Activated naive CD4-positive, alpha-beta T cell treated with anti-CD3 and anti-CD28 coated beads, Interleukin-2, amount 50 U/mL, for 24 hours (primary cell): ENCODE data around the gene PACS2.
"Not testable (repeated sequence)": the region's sequence is repeated elsewhere in the genome, so short reads cannot be mapped to it uniquely, and the experiment has no call there.

Experiments used
- H3K27ac Mint-ChIP-seq: one replicate; pipeline ENCODE4 v1.8.0; 2021; ENCODE audit warnings: mild to moderate bottlenecking, mixed read lengths
- H3K27me3 Mint-ChIP-seq: one replicate; pipeline ENCODE4 v1.8.0; 2021; ENCODE audit warnings: mixed read lengths
- H3K36me3 Mint-ChIP-seq: one replicate; pipeline ENCODE4 v1.8.0; 2021; ENCODE audit warnings: mixed read lengths
- H3K4me1 Mint-ChIP-seq: one replicate; pipeline ENCODE4 v1.8.0; 2021; ENCODE audit warnings: mixed read lengths
- H3K4me3 Mint-ChIP-seq: one replicate; pipeline ENCODE4 v1.8.0; 2021; ENCODE audit warnings: mild to moderate bottlenecking, mixed read lengths
- H3K9me3 Mint-ChIP-seq: one replicate; pipeline ENCODE4 v1.8.0; 2021; ENCODE audit warnings: mixed read lengths

PACS2 gene

GRCh38 chr14:105361412-105361811 is 46.9 kb downstream of the PACS2 start:
- H3K4me1 Mint-ChIP-seq, result peaks cover 11% of the 10 kb centered on the region
- H3K4me3 Mint-ChIP-seq, H3K9me3 Mint-ChIP-seq, H3K27me3 Mint-ChIP-seq, H3K27ac Mint-ChIP-seq, H3K36me3 Mint-ChIP-seq: not testable (repeated sequence)

DNA sequence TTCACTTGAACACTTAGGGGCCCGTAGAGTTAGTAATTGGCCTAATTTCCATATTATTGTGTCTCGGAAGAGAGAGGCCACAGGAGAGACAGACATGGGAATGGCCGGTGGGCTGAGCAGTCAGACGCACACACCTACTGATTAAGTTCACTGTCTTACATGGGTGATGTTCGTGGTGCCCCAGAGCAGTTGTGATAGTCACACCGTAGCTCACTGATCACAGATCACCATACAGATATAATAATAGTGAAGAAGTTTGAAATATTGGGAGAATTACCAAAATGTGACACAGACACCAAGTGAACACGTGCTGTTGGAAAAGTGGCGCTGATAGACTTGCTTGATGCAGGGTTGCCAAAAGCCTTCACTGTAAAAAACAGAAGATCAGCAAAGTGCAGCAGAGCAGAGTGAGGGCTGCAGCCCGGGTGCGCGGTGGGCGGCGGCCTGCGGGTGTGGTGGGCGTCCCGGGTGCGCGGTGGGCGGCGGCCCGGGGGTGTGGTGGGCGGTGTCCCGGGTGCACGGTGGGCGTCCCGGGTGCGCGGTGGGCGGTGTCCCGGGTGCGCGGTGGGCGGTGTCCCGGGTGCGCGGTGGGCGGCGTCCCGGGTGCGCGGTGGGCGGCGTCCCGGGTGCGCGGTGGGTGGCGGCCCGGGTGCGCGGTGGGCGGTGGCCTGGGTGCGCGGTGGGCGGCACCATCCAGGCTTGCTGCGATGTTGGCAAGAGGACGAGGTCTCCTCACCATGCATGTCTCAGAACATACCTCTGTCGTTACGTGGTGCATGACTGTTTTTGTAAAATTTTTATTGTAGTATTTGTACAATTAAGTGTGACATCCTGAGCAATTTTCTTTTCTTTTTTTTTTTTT is 49.5 kb downstream of the PACS2 start:
- no peaks in the 10 kb centered on the region for H3K36me3 Mint-ChIP-seq

DNA sequence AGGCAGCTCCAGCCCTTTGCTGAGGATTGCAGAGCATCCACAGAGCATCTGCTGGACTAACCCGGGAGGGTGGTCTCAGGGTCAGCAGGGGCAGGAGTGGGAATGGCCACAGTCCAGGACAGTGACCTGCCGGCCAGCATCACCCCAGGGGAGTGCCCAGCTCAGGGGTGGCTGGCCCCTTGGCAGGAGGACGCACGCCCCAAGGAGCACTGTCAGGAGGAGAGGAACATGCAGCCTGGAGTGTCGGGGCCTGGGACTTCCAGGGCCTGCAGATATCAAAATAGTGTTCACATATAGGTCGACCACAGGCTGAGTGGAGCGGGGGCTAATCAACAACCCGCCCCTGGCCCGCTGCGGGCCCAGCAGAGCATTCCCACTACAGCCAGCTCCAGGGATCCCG is 50.6 kb downstream of the PACS2 start:
- Mint-ChIP-seq H3K36me3 (no peaks in the 10 kb centered on the region), H3K9me3 (no peaks in the 10 kb centered on the region), H3K4me3 (no peak overlapping the region), H3K27me3 (no peaks in the 10 kb centered on the region), H3K4me1 (peaks cover 11% of the 10 kb centered on the region), H3K27ac (no peak overlapping the region)

More for the DNA sequence above, 49.5 kb downstream of the PACS2 start:
- H3K4me3 Mint-ChIP-seq, result peak overlapping the region; percentile 63
- H3K27me3 Mint-ChIP-seq, result no peaks in the 10 kb centered on the region
- H3K4me1 Mint-ChIP-seq, result peaks cover 11% of the 10 kb centered on the region
- H3K9me3 Mint-ChIP-seq, result no peaks in the 10 kb centered on the region
- H3K27ac Mint-ChIP-seq, result peak overlapping the region; percentile 80

- Mint-ChIP-seq H3K27me3 (no peaks in the 10 kb centered on the region), H3K36me3 (peaks cover under 1% of the 10 kb centered on the region), H3K4me1 (peaks cover 12% of the 10 kb centered on the region), H3K9me3 (no peaks in the 10 kb centered on the region), H3K27ac (no peak overlapping the region), H3K4me3 (no peak overlapping the region)
Observed at GRCh38 chr14:105365681-105366080, 51.1 kb downstream of the PACS2 start.

GRCh38 chr14:105366386-105367074 is 52.0 kb downstream of the PACS2 start:
- peaks cover 3% of the 10 kb centered on the region for H3K36me3 Mint-ChIP-seq
- H3K4me3 Mint-ChIP-seq, result no peak overlapping the region
- no peak overlapping the region for H3K27ac Mint-ChIP-seq
- H3K27me3 Mint-ChIP-seq, result no peaks in the 10 kb centered on the region
- peaks cover 18% of the 10 kb centered on the region for H3K4me1 Mint-ChIP-seq
- no peaks in the 10 kb centered on the region for H3K9me3 Mint-ChIP-seq

DNA sequence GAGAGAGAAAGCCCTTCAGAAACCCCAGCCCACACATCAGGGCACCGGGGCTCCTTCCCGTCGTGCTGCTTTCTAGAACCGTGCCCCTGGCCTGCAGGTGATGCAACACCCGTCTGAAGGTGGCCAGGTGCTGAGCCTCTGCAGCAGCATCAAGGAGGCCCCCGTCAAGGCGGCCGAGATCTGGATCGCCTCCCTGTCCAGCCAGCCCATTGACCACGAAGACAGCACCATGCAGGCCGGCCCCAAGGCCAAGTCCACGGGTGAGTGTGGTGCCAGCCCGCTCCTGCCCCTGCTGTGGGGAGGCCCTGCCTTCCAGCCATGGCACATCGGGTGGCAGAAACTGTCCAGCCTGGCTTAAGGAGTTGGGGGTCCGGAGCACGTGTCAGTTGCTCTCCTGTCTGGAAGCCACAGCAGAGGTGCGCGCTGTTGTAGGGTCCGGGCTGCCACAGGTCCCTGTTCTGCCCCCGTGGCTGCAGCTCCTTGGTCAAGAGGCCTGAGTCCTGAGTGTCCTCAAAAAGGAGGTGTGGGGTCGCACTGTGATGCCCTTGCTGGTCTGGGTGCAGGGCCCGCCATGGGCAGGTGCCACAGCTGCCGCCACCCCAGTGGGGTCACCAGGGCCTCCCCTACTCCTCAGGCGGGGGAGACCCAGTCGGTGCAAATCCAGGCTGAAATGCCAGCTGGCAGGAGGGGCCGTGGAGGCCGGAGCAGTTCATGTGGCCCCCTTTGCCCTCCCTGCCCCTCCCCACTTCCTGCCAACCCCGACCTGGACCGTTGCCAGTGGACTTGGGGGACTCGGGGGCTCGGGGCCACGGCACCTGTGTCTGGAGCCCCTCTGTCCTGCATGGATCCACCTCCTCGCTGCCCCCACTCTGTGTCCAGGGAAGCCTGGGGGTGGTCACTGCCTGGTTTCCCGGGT is 52.8 kb downstream of the PACS2 start:
- Mint-ChIP-seq H3K27me3 (no peaks in the 10 kb centered on the region), H3K4me1 (peaks cover 18% of the 10 kb centered on the region), H3K36me3 (peaks cover 3% of the 10 kb centered on the region), H3K27ac (no peak overlapping the region), H3K9me3 (no peaks in the 10 kb centered on the region), H3K4me3 (no peak overlapping the region)

GRCh38 chr14:105368032-105368417 is 53.5 kb downstream of the PACS2 start:
- Mint-ChIP-seq H3K36me3 (peaks cover 3% of the 10 kb centered on the region), H3K9me3 (no peaks in the 10 kb centered on the region), H3K27ac (no peak overlapping the region), H3K4me1 (peaks cover 17% of the 10 kb centered on the region), H3K4me3 (no peak overlapping the region), H3K27me3 (no peaks in the 10 kb centered on the region)

DNA sequence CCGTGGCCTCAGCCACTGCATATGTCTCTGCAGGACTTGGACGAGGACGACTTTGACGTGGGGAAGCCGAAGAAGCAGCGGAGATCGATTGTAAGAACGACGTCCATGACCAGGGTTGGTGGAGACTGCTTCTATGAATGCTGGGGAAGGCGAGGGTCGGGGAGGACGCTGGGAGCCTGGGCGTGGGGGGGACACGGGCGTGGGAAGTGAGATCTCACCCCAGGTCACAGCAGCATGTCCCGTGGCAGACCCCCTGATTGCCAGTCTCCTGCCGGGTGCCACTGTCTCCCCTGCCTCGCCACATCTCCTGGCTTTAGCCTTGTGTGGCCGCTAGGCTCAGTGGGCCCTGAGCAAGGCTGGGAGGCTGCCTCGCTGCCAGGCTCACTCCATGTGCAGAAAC is 53.9 kb downstream of the PACS2 start:
- Mint-ChIP-seq H3K36me3 (peaks cover 3% of the 10 kb centered on the region), H3K27ac (no peak overlapping the region), H3K27me3 (no peaks in the 10 kb centered on the region), H3K9me3 (no peaks in the 10 kb centered on the region), H3K4me1 (peaks cover 13% of the 10 kb centered on the region), H3K4me3 (no peak overlapping the region)

DNA sequence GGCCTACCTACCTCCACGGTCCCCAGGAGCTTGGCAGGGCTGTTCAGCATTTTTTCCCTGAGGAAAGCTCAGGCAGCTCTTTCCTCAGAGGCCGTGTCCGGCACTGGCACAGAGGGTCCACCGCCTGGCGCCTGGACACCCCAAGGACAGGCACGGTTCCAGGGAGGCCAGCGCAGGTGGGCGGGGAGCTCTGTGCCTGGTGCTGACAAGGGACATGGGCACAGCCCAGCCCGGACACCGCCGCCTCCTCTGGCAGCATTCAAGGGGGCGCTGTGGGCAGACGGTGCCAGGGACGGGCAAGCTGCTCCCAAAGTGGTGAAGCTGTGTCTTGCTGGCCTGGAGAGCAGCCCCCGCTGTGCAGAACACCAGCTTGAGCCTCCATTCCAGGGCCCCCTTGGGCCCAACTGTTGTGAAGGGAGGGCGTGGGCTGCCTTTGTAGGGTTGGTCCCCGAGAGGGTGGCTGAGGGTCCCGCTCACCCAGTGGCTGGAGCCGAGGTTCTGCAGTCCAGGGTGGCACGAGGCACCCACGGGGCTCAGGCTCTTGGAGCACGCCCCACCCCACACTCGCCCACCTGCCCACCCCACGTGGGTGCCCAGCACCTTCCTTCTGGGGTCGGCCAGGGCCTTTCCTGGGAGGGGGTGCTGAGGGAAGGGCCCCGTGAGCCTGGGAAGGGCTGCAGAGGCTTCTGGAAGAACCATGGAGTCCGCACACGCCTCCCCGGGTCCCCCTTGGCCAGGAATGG is 54.5 kb downstream of the PACS2 start:
- H3K27ac Mint-ChIP-seq, result no peak overlapping the region
- no peak overlapping the region for H3K4me3 Mint-ChIP-seq
- H3K27me3 Mint-ChIP-seq, result no peaks in the 10 kb centered on the region
- peaks cover 3% of the 10 kb centered on the region for H3K36me3 Mint-ChIP-seq
- no peaks in the 10 kb centered on the region for H3K9me3 Mint-ChIP-seq
- peaks cover 7% of the 10 kb centered on the region for H3K4me1 Mint-ChIP-seq

GRCh38 chr14:105369653-105370040 is 55.1 kb downstream of the PACS2 start:
- Mint-ChIP-seq H3K9me3 (no peaks in the 10 kb centered on the region), H3K4me1 (peaks cover 6% of the 10 kb centered on the region), H3K27ac (no peak overlapping the region), H3K36me3 (peaks cover 3% of the 10 kb centered on the region), H3K27me3 (no peaks in the 10 kb centered on the region), H3K4me3 (no peak overlapping the region)

- Mint-ChIP-seq H3K4me3 (no peak overlapping the region), H3K9me3 (no peaks in the 10 kb centered on the region), H3K36me3 (peaks cover 3% of the 10 kb centered on the region), H3K27ac (no peak overlapping the region), H3K4me1 (peaks cover 16% of the 10 kb centered on the region), H3K27me3 (no peaks in the 10 kb centered on the region)
Observed at GRCh38 chr14:105374389-105374788, 59.8 kb downstream of the PACS2 start.

DNA sequence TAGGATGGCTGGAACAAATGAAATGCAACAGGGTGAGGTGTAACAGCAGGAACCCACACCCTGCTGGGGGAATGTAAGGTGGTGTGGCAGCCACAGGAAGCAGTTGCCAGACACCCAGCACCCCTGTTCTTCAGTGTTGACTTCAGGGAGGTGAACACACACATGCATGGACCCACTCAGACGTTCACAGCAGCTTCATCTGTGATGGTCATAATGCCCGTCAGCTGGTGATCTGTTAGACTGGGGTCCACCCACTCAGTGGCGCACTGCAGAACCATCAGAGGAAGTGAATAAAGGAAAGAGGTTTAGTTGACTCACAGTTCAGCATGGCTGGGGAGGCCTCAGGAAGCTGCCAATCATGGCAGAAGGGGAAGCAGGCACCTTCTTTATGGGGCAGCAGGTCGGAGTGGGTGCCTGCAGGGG is 61.1 kb downstream of the PACS2 start:
- Mint-ChIP-seq H3K27me3 (no peaks in the 10 kb centered on the region), H3K4me1 (peaks cover 16% of the 10 kb centered on the region), H3K27ac (no peak overlapping the region), H3K4me3 (no peak overlapping the region), H3K9me3 (no peaks in the 10 kb centered on the region), H3K36me3 (peaks cover 3% of the 10 kb centered on the region)

- H3K4me1 Mint-ChIP-seq, result peaks cover 9% of the 10 kb centered on the region
- no peaks in the 10 kb centered on the region for H3K9me3 Mint-ChIP-seq
- no peak overlapping the region for H3K4me3 Mint-ChIP-seq
- H3K27ac Mint-ChIP-seq, result no peak overlapping the region
- no peaks in the 10 kb centered on the region for H3K36me3 Mint-ChIP-seq
- H3K27me3 Mint-ChIP-seq, result no peaks in the 10 kb centered on the region
Observed at GRCh38 chr14:105376521-105377440, 62.2 kb downstream of the PACS2 start.

GRCh38 chr14:105377555-105378182 is 63.1 kb downstream of the PACS2 start:
- Mint-ChIP-seq H3K27me3 (no peaks in the 10 kb centered on the region), H3K4me1 (peaks cover 9% of the 10 kb centered on the region), H3K9me3 (no peaks in the 10 kb centered on the region), H3K27ac (no peak overlapping the region), H3K36me3 (no peaks in the 10 kb centered on the region), H3K4me3 (no peak overlapping the region)
